Measurements from ENCODE around the gene ZNF608.

Gene ZNF608

DNA sequence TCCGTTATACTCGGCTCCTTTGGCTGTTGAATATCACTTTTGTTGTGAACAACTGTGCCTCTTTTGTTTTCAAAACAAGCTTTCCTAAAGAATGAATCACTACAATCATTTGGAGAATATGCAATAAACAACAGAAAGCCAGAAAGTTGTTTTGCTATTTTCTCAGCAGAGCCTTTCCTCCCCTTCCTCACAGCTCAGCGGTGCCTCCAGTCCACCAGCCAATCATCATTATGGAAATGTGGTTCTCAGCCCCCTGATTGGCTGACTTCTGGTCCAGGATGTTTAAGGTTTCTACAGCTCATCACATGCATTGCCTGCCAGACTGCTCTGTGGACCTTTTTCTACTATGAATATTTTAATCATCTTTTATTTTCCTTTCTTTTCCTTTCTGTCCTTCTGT is 9.1 kb upstream of the ZNF608 start:
- no peak overlapping the region for H3K27ac ChIP-seq
- no peak for DNase-seq (ENCODE audit: low read depth, low spot score)

GRCh38 chr5:124755041-124755440 is 8.6 kb upstream of the ZNF608 start:
- no peak overlapping the region for H3K27ac ChIP-seq
- DNase-seq (ENCODE audit: low read depth, low spot score), result no peak

GRCh38 chr5:124754206-124754927 is 7.9 kb upstream of the ZNF608 start:
- DNase-seq (ENCODE audit: low read depth, low spot score), result no peak
- H3K27ac ChIP-seq, result no peak overlapping the region

GRCh38 chr5:124752854-124753720 is 6.6 kb upstream of the ZNF608 start:
- no peak overlapping the region for H3K27ac ChIP-seq
- DNase-seq (ENCODE audit: low read depth, low spot score), result no peak

- DNase-seq (ENCODE audit: low read depth, low spot score), result no peak
- no peak overlapping the region for H3K27ac ChIP-seq
Measured at GRCh38 chr5:124751031-124751430, 4.6 kb upstream of the ZNF608 start.

DNA sequence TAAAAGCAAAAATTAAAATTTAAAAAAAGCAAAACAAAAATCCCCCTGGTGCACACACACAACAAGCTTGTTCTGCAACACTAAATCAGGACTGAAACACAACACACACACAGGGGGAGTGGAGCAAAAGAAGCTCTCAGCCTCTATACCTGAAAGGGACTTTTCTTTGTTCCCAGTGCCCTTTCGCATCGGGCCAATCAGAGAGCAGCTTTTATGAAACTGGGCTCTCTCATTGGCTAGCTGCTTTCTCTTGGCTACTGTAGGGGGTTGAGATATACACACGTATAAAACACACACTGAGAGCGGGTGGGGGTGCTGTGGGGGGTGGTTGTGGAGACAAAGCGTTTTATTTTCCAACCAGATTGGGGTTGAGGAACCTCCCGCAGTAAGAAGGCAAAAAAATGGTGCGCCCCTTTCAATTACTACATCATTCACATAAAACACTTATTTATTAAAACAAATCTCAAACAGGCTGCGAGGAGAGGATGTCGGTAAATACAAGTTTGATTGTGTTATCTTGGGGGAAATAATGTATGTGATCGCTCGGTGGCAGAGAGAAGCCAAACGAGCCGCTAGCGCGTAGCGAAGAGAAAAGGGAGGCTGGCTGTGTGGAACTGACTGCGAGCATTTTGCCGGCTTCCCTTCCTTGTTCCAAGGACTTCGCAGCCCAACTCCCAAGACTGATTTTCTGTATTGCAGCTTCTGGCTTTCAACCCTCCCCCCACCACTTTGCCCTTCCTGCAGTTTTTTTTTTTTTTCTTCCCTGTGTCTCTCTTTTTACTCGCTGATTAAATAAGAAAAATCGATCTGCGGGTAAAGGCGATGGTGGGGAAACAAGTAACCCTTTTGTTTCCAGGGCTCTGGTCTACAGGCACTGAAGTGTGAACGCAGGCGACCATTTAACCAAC is 2.5 kb upstream of the ZNF608 start:
- peak; percentile 68 for DNase-seq (ENCODE audit: low read depth, low spot score)
- peak overlapping the region; percentile 85 for H3K27ac ChIP-seq

GRCh38 chr5:124747791-124748686 is 1.6 kb upstream of the ZNF608 start:
- peak overlapping the region; percentile 85 for H3K27ac ChIP-seq
- DNase-seq (ENCODE audit: low read depth, low spot score), result no peak

DNA sequence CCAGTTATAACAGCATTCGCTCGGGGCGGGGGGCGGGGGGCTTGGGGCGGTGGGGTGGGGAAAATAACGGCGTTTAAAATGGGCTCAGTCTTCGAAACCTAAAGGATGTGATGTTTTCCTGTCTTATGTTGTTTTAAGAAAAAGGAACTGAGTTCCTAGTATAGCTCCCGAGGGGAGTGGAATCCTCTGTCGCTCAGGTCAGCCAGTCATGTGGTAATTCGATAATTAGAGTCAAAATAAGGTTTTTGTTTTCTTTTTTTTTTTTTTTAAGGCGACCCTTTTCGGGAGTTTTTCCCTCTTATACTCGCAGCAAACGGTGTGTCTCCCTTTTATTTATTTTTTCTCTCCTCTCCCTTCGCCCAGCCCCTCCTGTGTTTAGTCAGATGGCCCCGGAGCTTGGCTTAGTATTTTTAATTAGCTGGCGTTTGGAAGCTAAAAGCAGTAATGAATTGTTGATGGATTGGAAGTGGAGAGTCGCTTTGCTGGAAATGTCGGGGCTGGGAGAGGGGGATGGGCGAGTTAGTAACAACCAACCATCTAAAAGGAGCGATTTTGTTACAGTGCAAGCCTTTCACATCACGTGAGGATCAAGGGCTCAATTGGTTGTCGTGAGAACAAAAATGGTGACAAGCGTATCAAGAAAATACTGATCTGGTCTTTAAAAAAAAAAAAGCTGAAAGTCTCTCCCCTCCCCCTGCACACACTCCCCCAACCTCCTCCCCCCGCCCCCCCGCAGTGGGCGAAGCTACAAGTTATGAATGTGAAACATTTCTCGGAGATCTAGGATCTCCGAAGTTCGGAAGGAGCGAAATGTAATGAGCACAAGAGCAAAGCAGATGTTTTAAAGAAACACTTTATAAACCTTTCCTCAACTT is 714 bp upstream of the ZNF608 start:
- H3K27ac ChIP-seq, result peak overlapping the region; percentile 85
- peak; percentile 49 for DNase-seq (ENCODE audit: low read depth, low spot score)

DNA sequence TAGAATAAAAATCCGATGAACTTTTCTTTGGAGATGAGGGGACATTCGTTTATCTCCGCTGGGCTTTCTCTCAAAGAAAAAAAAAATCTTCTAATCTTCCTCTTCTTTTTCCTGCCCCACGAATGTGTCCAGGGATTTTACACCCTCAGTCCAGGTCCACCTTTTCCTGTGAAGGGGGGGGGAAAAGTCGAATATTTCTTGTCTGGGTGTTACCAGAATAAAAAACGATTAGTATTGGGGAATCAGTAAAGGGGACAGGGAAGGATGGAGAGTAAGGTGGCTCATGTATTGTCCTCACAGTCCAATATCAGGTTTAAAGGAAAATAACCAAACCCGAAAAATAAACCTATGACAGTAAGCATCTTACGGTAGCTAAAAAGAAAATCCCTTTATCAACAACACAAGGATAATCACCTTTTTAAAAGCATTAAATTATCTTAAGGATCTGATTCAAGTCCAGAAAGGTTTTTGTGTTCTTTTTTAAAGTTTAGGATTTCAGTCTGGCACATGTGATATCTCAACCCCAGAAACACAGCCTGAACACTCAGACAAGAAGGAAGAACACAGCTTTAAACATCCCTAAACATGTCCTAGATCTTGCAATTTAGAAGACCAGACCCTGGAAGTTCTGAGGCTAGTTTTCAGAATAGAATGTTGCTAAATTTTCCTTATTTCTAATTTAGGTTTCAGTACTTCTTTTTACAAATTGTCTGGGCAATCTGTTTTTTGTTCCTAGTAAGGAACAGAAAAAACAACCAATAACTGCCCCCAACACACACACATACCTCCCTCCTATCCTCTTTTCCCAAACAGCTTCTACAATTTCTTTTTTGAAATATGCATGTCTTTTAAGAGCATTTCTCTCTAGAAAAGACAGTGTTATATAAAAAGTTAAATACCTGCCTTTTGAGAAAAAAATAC is 1.2 kb downstream of the ZNF608 start:
- H3K27ac ChIP-seq, result peak overlapping the region; percentile 85
- no peak for DNase-seq (ENCODE audit: low read depth, low spot score)

DNA sequence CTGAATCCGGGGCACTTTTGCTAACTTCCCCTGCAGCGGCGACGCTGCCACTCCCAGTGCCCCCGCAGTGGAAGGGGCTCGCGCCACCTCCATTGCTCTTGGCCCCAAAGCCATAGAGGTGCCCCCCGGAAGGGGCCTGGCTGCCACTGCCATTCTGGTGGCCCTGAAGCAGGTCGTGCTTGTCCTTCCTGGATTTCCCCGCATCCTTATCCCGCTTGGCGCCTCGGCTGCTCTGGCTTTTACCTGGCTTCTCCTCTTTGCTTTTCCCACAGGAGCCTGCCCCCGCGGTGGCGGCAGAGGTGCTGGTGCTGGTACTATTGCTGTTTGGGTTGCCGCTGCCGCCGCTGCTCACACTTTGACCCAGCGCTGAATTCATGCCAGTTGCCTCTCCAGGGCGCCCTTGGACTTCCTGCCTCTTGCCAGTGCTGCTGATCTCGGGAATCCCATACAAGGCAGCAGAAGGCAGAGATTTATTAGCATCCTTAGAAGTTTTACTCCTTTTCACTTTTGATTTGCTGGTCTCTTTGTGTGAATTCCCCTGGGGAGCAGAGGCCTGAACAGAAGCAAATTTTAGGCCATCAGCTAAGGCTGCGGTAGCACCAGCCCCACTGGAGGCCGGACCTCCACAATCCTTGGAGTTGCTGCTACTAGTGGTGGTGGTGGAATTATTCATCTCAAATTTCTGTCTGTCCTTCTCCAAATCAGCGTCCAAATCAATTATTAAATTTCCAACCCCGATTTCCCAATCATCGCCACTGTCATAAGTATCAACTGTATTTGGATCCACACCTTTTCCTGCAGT is 2.1 kb downstream of the ZNF608 start:
- no peak for DNase-seq (ENCODE audit: low read depth, low spot score)
- peak overlapping the region; percentile 85 for H3K27ac ChIP-seq

- no peak for DNase-seq (ENCODE audit: low read depth, low spot score)
- peak overlapping the region; percentile 85 for H3K27ac ChIP-seq
Measured at GRCh38 chr5:124743602-124744169, 2.8 kb downstream of the ZNF608 start.

GRCh38 chr5:124742983-124743601 is 3.3 kb downstream of the ZNF608 start:
- DNase-seq (ENCODE audit: low read depth, low spot score), result peak; percentile 74
- H3K27ac ChIP-seq, result peak overlapping the region; percentile 85

- no peak for DNase-seq (ENCODE audit: low read depth, low spot score)
- H3K27ac ChIP-seq, result peak overlapping the region; percentile 85
Measured at GRCh38 chr5:124742521-124742920, 3.9 kb downstream of the ZNF608 start.

GRCh38 chr5:124741711-124742496 is 4.5 kb downstream of the ZNF608 start:
- peak; percentile 71 for DNase-seq (ENCODE audit: low read depth, low spot score)
- peak overlapping the region; percentile 85 for H3K27ac ChIP-seq

DNA sequence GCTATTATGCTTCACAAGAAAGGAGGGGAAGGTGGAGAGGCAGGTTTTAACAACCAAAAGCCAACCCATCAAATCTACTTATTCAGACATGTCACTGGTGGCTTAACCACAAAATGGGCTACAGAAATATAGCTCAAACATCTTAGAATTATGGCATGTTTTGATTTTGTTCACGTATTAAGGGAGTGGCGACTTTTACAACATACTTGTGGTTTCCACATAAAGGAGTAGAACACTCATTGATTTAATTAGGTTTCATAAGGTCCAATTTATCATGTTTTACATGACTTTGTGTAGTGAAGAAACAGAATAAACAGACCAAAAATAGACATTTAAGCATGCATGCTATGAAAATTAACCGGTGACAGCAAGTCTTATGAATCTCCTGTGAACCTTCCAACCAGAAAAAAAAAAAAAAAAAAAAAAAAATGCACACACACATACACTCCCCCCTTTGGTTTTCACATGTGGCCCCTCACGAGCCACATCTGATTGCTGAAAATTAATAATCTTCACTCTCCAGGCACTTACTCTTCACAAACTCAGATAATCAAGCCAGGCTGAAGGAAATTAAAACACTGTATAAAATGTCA is 5.4 kb downstream of the ZNF608 start:
- peak; percentile 82 for DNase-seq (ENCODE audit: low read depth, low spot score)
- H3K27ac ChIP-seq, result peak overlapping the region; percentile 85

All from epithelial cell of prostate (primary cell).